Effector memory CD4-positive, alpha-beta T cell (primary cell): Measurements from ENCODE around the gene PGGT1B.

ENCODE experiments used
- DNase-seq, 3 donors: peaks; one replicate each; pipeline ENCODE4 v3.0.0-alpha.2; 2020
- H3K27ac ChIP-seq: 2 replicates; pipeline ENCODE4 v1.7.0; 2013; ENCODE audit warnings: mild to moderate bottlenecking, low read length, moderate library complexity; ENCODE audit not compliant: insufficient read depth, poor library complexity, severe bottlenecking
- H3K27me3 ChIP-seq: replicated peaks from 2 replicates; pipeline ENCODE4 v1.7.0; 2013; ENCODE audit warnings: mild to moderate bottlenecking, low read length; ENCODE audit not compliant: insufficient read depth, control insufficient read depth, poor library complexity, severe bottlenecking
- H3K36me3 ChIP-seq: 2 replicates; pipeline ENCODE4 v1.7.0; 2013; ENCODE audit warnings: mild to moderate bottlenecking, low read length, moderate library complexity; ENCODE audit not compliant: control insufficient read depth, insufficient read depth
- H3K4me1 ChIP-seq: 2 replicates; pipeline ENCODE4 v1.7.0; 2013; ENCODE audit warnings: low read length, mild to moderate bottlenecking; ENCODE audit not compliant: control insufficient read depth, insufficient read depth, poor library complexity, severe bottlenecking
- H3K4me3 ChIP-seq: 2 replicates; pipeline ENCODE4 v1.7.0; 2013; ENCODE audit warnings: low read length, low read depth, mild to moderate bottlenecking; ENCODE audit not compliant: insufficient read depth, poor library complexity, severe bottlenecking
- H3K9me3 ChIP-seq: 2 replicates; pipeline ENCODE4 v1.7.0; 2013; ENCODE audit warnings: mild to moderate bottlenecking, low read length, moderate library complexity; ENCODE audit not compliant: control insufficient read depth

The PGGT1B gene

GRCh38 chr5:115231598-115231997, 31.1 kb downstream of the PGGT1B start:
- H3K4me1 ChIP-seq, result no peaks in the 10 kb centered on the region
- no peaks in the 10 kb centered on the region for H3K27me3 ChIP-seq
- no peak overlapping the region for H3K4me3 ChIP-seq
- no peak overlapping the region for H3K27ac ChIP-seq
- no peaks in the 10 kb centered on the region for H3K9me3 ChIP-seq
- DNase-seq, result no peak
- peaks cover 13% of the 10 kb centered on the region for H3K36me3 ChIP-seq

- Histone ChIP-seq H3K4me1 (no peaks in the 10 kb centered on the region), H3K27ac (no peak overlapping the region), H3K4me3 (no peak overlapping the region), H3K27me3 (no peaks in the 10 kb centered on the region), H3K9me3 (no peaks in the 10 kb centered on the region), H3K36me3 (peaks cover 12% of the 10 kb centered on the region)
- no peak for DNase-seq
Observed at GRCh38 chr5:115229606-115230005, 33.1 kb downstream of the PGGT1B start.

- H3K36me3 ChIP-seq, result peaks cover 17% of the 10 kb centered on the region
- no peak overlapping the region for H3K27ac ChIP-seq
Observed at GRCh38 chr5:115227281-115227680, 35.4 kb downstream of the PGGT1B start.

GRCh38 chr5:115214541-115214940, 48.1 kb downstream of the PGGT1B start:
- no peak for DNase-seq
- H3K4me3 ChIP-seq, result no peak overlapping the region
- H3K9me3 ChIP-seq, result no peaks in the 10 kb centered on the region
- H3K27me3 ChIP-seq, result no peaks in the 10 kb centered on the region
- no peaks in the 10 kb centered on the region for H3K4me1 ChIP-seq
- peaks cover 25% of the 10 kb centered on the region for H3K36me3 ChIP-seq
- H3K27ac ChIP-seq, result no peak overlapping the region

More at GRCh38 chr5:115227281-115227680, 35.4 kb downstream of the PGGT1B start:
- no peak for DNase-seq
- H3K4me3 ChIP-seq, result no peak overlapping the region
- H3K9me3 ChIP-seq, result no peaks in the 10 kb centered on the region
- no peaks in the 10 kb centered on the region for H3K27me3 ChIP-seq
- H3K4me1 ChIP-seq, result no peaks in the 10 kb centered on the region

GRCh38 chr5:115209279-115209678, 53.4 kb downstream of the PGGT1B start:
- H3K36me3 ChIP-seq, result peaks cover 8% of the 10 kb centered on the region
- H3K4me1 ChIP-seq, result no peaks in the 10 kb centered on the region
- no peaks in the 10 kb centered on the region for H3K27me3 ChIP-seq
- no peaks in the 10 kb centered on the region for H3K9me3 ChIP-seq
- no peak for DNase-seq
- no peak overlapping the region for H3K4me3 ChIP-seq
- no peak overlapping the region for H3K27ac ChIP-seq

- no peaks in the 10 kb centered on the region for H3K36me3 ChIP-seq
- no peak for DNase-seq
- no peaks in the 10 kb centered on the region for H3K27me3 ChIP-seq
- H3K4me1 ChIP-seq, result no peaks in the 10 kb centered on the region
- no peak overlapping the region for H3K27ac ChIP-seq
- no peak overlapping the region for H3K4me3 ChIP-seq
- H3K9me3 ChIP-seq, result no peaks in the 10 kb centered on the region
Observed at GRCh38 chr5:115202952-115203351, 59.7 kb downstream of the PGGT1B start.

GRCh38 chr5:115196161-115196560, 66.5 kb downstream of the PGGT1B start:
- H3K9me3 ChIP-seq, result no peaks in the 10 kb centered on the region
- no peaks in the 10 kb centered on the region for H3K4me1 ChIP-seq
- no peaks in the 10 kb centered on the region for H3K27me3 ChIP-seq
- DNase-seq, result no peak
- no peak overlapping the region for H3K27ac ChIP-seq
- no peaks in the 10 kb centered on the region for H3K36me3 ChIP-seq
- H3K4me3 ChIP-seq, result no peak overlapping the region

- Histone ChIP-seq H3K4me3 (no peak overlapping the region), H3K27ac (no peak overlapping the region), H3K9me3 (no peaks in the 10 kb centered on the region), H3K4me1 (no peaks in the 10 kb centered on the region), H3K36me3 (no peaks in the 10 kb centered on the region), H3K27me3 (no peaks in the 10 kb centered on the region)
- DNase-seq, result no peak
Observed at GRCh38 chr5:115194676-115195075, 68.0 kb downstream of the PGGT1B start.

GRCh38 chr5:115193295-115193694, 69.4 kb downstream of the PGGT1B start:
- no peak overlapping the region for H3K27ac ChIP-seq
- H3K4me1 ChIP-seq, result no peaks in the 10 kb centered on the region
- H3K4me3 ChIP-seq, result no peak overlapping the region
- H3K9me3 ChIP-seq, result no peaks in the 10 kb centered on the region
- DNase-seq, result no peak
- H3K27me3 ChIP-seq, result no peaks in the 10 kb centered on the region
- no peaks in the 10 kb centered on the region for H3K36me3 ChIP-seq

- DNase-seq, result no peak
- Histone ChIP-seq H3K27ac (no peak overlapping the region), H3K36me3 (no peaks in the 10 kb centered on the region), H3K4me1 (no peaks in the 10 kb centered on the region), H3K9me3 (no peaks in the 10 kb centered on the region), H3K4me3 (no peak overlapping the region), H3K27me3 (no peaks in the 10 kb centered on the region)
Observed at GRCh38 chr5:115192098-115192497, 70.6 kb downstream of the PGGT1B start.
